ENCODE data around the gene LRGUK. TPM values are rescaled to one million over a fixed set of nuclear protein-coding genes. Genes with fewer than 3 reads are reported as not detected.

Gene LRGUK
- polyA plus RNA-seq, 1 experiment = not detected

- CTCF ChIA-PET = interaction anchor here (0.6 to 2.3 kb wide), 32 partner anchors 8 to 1822 kb away, joined by 3 to 22 read pairs (median 4); partner anchors contain the start of gene LRGUK
- POLR2A ChIA-PET = interaction anchor here (0.6 kb wide), 2 partner anchors 15 to 1561 kb away, joined by 3 to 5 read pairs; no protein-coding TSS in a partner anchor
- no peaks in the 10 kb centered on the region for H3K36me3 ChIP-seq (ENCODE audit: control insufficient read depth, insufficient read depth, low read length)
Measured at GRCh38 chr7:134140889-134141867, 14.0 kb downstream of the LRGUK start.

DNA sequence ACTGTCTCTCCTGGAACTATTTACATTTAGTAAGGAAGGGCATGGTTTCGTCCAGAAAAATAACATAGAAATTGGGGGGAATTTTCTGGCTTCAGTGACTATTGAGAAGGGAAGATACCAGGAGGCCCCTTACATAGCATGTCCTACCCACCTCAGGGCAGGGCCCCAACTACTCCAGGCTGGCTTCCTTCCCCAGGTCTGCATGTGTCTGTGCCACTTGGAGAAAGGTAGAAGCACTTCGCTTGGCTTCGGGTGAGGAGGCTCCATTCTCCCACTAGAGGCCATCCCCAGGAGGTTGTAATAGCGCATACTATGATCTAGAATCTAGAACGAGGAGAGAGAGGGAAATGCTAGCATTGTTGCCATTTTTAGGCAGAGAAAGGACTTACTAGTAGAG, 14.7 kb downstream of the LRGUK start:
- ChIA-PET CTCF (interaction anchor here (0.7 to 2.3 kb wide), 24 partner anchors 8 to 1823 kb away, joined by 3 to 22 read pairs (median 4); partner anchors contain the start of gene LRGUK), POLR2A (interaction anchor here (0.6 kb wide), 2 partner anchors 16 to 1562 kb away, joined by 3 to 5 read pairs; no protein-coding TSS in a partner anchor)
- H3K4me3 ChIP-seq (ENCODE audit: low read depth, low read length) = no peak overlapping the region
- DNase-seq (ENCODE audit: low read depth) = no peak
- no peaks in the 10 kb centered on the region for H3K36me3 ChIP-seq (ENCODE audit: control insufficient read depth, insufficient read depth, low read length)
- 0 out of 2 replicates have a peak, but pooled peaks cover 1% of the 10 kb centered on the region for H3K27me3 ChIP-seq (ENCODE audit: control insufficient read depth, insufficient read depth, low read length)
- TF ChIP-seq CTCF (IDR thresholded peaks at IDR 0.05; ENCODE audit: insufficient read depth, low read depth, low read length) = no peak

More at GRCh38 chr7:134140889-134141867, 14.0 kb downstream of the LRGUK start:
- DNase-seq (ENCODE audit: low read depth) = peak; percentile 4
- no peak overlapping the region for H3K4me3 ChIP-seq (ENCODE audit: low read depth, low read length)
- peak; percentile 95 for TF ChIP-seq CTCF (IDR thresholded peaks at IDR 0.05; ENCODE audit: insufficient read depth, low read depth, low read length)
- 0 out of 2 replicates have a peak, but pooled peaks cover 1% of the 10 kb centered on the region for H3K27me3 ChIP-seq (ENCODE audit: control insufficient read depth, insufficient read depth, low read length)

GRCh38 chr7:134153493-134154136, 26.5 kb downstream of the LRGUK start:
- CTCF ChIA-PET = interaction anchor here (3.6 kb wide), 1 partner anchor 13 kb away, joined by 18 read pairs; no protein-coding TSS in a partner anchor
- TF ChIP-seq CTCF (IDR thresholded peaks at IDR 0.05; ENCODE audit: insufficient read depth, low read depth, low read length) = no peak
- no peak for DNase-seq (ENCODE audit: low read depth)
- Histone ChIP-seq H3K27me3 (ENCODE audit: control insufficient read depth, insufficient read depth, low read length) (no peaks in the 10 kb centered on the region), H3K4me3 (ENCODE audit: low read depth, low read length) (no peak overlapping the region), H3K36me3 (ENCODE audit: control insufficient read depth, insufficient read depth, low read length) (no peaks in the 10 kb centered on the region)
- POLR2A ChIA-PET = no interaction called here

DNA sequence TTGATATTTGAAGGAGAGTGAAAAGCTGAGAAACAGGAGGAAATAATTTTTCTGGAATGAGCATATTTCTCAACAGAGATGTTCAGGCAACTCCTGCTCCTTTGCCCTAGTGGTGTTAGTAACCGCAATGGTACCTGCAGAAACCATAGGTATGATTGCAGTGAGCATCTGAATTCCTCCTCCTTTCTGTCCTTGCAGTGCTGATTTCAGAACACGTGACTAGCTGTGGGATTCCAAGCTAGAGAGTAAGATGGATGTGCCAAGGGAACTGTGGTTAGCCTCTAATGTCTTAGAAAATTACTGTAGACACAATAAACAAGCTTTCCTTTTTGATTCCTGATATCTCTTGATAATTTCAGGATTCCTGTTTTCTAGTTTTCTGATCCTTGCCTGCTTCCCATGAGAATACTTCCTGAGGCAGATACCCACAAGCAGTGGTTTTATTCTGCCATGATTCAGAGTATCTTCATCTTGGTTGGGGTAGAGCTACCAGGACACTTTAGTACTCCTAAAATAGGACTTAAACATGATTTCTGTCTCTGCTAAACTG, 27.5 kb downstream of the LRGUK start:
- Histone ChIP-seq H3K27me3 (ENCODE audit: control insufficient read depth, insufficient read depth, low read length) (no peaks in the 10 kb centered on the region), H3K4me3 (ENCODE audit: low read depth, low read length) (no peak overlapping the region), H3K36me3 (ENCODE audit: control insufficient read depth, insufficient read depth, low read length) (no peaks in the 10 kb centered on the region)
- ChIA-PET CTCF (interaction anchor here (3.6 kb wide), 1 partner anchor 14 kb away, joined by 18 read pairs; no protein-coding TSS in a partner anchor), POLR2A (no interaction called here)
- no peak for DNase-seq (ENCODE audit: low read depth)
- TF ChIP-seq CTCF (IDR thresholded peaks at IDR 0.05; ENCODE audit: insufficient read depth, low read depth, low read length) = no peak
